GM19193 (cell line): ENCODE measurements around the gene CPVL.

Experiments used
- POLR2A ChIP-seq: IDR thresholded peaks from 4 replicates; pipeline ENCODE4 v1.6.1; 2011; ENCODE audit not compliant: insufficient read depth, insufficient read length; ENCODE audit errors: extremely low read depth

Gene CPVL

GRCh38 chr7:28973591-28973990 lies 172.7 kb downstream of the CPVL start:
- TF ChIP-seq POLR2A = no peak

DNA sequence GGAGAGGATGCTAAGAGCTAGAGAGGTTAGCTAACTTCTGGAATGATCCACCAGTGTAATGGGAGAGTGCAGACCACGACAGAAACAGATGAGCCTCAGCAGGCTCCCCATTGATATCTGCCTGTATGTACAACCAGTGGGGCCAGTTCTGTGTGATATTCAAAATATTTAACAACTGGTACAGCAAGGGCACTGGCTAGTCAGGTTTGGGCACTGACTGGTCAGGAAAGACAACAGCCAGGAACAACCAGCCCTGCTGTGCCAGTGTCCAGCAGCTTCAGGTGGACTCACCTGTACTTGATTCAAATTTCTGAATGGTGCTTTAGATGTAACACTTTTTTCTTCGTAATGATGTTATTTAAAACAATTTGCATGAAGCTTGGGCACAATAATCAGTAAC lies 182.3 kb downstream of the CPVL start:
- no peak for TF ChIP-seq POLR2A

GRCh38 chr7:28961972-28962371 lies 184.4 kb downstream of the CPVL start:
- no peak for TF ChIP-seq POLR2A

DNA sequence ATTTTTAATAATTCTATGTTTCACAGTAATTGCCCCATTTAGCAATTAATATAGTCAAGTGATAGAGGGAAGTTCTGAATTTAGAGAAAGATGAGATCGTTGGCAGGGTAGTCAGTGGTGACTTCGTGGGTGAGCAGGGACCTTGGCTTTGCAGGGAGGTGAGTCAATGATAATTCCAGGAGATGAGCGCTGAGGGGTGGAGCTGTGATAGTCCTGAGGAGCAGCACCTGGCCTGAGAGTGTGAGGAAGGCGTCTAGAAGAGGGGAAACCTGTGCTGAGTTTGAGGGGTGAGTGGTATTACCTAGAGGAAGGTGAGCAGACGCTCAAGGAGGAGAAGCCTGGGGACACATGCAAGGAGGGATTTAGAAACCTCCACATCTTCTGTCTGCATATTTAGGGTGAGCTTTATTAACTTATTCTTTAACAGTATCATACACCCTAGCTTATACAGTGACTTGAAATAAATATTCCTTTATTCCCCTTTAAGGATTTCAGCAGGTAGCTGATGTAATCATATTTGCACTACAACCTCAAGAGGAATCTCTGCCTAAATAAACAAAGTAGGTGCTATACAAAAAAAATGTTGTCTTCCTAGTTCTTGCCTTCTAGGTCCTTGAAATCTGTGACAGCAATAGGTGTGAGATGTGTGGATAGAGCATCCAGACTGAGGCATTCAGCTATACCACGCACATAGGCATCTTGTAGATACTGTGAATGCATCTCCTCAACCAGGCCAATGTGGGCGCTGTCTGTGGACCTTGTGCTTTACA lies 186.1 kb downstream of the CPVL start:
- TF ChIP-seq POLR2A = no peak

DNA sequence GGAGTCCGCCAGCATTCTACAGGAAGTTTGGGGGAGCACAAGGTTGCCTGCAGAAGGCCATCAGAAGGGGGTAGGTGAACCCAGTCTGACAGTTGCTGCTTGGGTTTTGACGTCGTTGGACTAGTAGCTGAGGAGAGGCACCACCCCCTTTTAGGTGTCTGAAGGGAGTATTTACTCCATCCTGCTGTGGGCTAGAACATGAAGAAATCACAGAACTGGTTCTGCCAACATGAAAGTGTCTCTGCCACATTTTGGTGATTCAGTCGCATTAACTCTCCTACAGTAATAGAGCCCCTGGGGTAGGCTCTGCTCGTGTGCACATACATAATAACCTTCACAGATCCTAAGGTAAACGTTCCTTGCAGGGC lies 187.4 kb downstream of the CPVL start:
- no peak for TF ChIP-seq POLR2A

DNA sequence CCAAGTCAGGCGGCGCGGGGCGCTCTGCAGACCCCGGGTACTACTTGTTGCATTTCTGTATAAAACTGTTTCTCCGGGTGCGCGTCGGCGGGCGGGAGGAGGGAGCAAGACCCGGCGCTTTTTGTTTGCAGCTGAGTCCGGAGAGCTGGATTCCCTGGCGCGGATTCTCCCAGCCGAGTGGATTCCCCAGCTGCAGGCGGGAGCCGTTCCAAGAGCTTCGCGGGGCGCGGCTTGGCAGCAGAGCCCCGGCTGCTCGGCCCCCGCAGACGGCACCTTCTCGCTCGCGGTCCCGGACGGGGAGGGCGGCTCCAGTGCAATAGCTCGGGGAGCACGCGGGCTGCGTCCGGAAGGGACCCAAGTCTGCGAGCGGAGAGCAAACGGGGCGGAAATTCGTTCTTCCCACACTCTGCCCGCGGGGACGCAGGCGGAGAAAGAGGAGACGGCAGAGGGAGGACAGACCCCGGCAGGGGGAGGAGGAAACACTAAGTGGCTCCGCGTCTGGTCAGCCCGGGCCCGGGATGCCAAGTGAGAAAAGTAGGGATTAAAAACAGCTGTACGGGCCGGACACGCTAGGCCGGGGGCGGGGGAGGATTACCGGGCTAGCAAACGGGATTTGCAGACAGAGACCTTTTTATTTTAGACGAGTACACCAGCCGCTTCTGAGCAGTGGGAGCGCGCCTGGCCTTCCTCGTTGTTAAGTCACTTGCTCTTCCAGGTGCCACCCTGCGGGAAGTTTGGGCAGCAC lies 187.9 kb downstream of the CPVL start, which contains the start of gene TRIL:
TRIL (minus strand) TSS at position 96 of the 745 bp plus-strand sequence. CDS start 284 bp downstream, outside the sequence.
- no peak for TF ChIP-seq POLR2A

DNA sequence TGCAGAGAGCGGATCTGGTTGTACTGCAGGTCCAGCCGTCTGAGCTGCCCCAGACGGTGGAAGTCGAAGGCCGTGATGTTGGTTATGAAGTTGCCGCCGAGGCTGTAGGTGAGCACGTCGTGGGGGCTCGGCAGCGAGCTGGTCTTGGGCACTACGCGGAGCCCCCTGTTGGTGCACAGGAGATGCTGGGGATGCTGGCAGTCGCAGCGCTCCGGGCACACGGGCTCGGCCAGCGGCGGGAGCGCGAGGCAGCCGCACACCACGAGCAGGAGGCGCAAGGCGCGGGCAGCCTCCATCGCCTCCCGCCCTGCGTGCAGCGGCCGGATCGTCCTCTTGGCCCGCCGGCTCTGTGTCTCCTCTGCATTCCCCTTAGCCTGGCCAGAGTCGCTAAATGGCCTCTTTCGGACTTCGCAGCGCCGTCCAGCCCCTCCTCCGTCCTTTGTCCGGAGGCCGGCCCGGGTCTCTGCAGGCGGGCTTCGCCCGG lies 188.5 kb downstream of the CPVL start:
- no peak for TF ChIP-seq POLR2A

DNA sequence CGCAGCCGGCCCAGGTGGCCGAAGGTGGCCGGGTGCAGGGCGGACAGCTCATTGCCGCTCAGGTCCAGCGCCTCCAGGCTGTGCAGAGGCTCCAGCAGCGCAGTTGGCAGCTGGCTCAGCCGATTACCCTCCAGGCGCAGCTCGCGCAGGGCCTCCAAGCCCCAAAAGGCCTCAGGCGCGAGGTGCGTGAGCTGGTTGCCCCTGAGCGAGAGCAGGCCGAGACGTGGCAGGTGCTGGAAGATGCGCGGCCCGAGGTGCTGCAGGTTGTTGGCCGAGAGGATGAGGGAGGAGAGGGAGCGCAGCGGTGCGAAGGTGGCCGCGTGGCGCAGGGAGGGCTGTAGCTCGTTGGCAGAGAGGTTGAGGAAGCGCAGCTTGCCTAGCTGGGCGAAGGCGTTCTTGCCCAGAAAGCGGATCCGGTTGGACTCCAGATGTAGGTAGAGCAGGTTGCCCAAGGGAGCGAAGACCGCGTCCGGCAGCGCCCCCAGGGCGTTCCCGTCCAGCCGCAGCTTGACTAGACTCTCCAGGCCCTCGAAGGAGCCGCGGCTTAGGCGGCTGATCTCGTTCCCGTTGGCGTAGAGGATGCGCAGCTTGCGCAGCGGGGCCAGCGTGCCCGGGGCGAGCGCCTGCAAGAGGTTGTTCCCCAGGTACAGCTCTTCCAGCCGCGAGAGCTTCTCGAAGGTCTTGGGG lies 189.1 kb downstream of the CPVL start:
- TF ChIP-seq POLR2A = no peak

DNA sequence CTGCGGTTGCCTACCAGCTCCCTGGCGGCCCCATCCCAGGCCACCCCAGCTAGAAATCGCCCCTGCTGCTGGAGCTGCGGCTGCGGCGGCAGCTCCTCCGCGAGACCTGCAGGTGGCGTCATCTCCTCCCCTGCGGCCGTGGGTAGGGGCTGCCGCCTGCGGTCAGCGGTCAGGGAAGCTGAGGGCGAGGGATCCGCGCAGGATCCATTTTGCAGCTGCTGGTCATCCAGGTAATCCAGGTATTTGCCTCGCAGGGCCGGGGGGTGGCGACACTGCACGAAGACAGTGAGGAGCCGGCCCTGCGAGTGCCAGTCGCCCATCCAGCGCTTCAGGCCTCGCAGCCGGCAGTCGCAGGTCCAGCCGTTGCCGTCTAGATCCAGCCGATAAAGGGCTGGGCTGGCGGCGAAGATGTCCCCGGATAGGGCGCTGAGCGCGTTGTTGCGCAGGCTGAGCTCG lies 189.7 kb downstream of the CPVL start:
- TF ChIP-seq POLR2A = no peak

DNA sequence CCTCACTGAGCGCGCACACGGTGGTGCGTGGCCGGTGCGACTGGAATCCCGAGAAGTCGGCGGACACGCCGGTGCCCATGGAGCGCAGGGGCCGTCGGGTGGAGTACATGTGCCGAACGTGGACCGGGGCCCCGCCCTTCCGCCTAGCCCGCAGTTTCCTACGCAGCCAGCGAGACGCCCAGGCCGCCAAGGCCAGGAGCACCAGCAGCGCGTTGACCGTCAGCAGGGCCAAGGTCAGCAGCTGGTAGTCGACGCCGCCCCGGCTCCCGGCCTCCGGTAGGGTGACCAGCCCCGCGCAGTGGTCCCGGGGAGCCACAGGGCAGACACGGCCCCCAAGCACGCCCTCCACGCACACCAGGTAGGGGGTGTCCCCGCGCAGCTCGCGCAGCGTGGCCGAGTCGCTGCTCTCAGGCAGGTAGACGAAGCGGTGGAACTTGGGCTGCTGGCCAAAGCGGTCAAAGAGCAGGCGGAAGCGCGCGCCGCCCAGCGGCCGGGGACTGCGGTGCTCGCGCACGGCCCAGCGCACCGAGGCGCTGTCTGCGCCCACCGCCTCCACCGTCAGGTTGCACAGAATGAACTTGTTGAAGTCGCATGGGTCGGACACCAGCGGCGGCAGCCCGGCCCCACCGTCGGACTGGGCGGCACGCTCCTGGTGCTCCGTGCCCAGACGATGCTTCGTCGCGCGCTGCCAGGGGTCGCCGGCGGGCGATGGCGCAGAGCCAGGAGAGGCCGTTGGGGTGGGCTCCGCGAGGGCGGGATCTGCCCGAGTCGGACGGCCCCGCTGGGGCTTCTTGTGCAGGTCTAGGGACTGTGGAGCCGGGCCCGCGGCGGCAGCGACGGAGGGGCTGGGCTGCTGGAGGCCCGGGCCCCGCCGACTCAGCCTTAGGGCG lies 190.4 kb downstream of the CPVL start:
- TF ChIP-seq POLR2A = no peak

DNA sequence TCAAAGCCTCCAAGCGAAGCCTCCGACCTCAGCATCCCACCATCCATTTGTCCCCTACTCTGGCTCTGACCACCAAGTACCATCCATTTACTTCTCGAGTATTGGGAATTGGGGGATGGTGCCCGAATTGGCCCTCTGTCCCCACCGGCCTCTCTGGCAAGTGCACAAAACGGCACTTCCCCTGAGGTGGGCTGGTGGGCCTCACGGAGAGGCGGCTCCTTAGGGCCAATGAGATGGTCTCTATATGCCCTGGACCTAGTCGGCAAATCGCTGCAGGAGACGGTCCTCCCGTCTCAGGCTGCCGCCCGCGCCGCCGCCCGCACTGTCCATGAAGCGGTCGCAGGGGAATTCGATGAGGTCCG lies 191.0 kb downstream of the CPVL start:
- no peak for TF ChIP-seq POLR2A

GRCh38 chr7:28954946-28955345 lies 191.4 kb downstream of the CPVL start:
- no peak for TF ChIP-seq POLR2A

GRCh38 chr7:28954471-28954870 lies 191.9 kb downstream of the CPVL start:
- TF ChIP-seq POLR2A = no peak

GRCh38 chr7:28953633-28954032 lies 192.7 kb downstream of the CPVL start:
- no peak for TF ChIP-seq POLR2A
